ENCODE data around the gene PIK3AP1.

The PIK3AP1 gene

DNA sequence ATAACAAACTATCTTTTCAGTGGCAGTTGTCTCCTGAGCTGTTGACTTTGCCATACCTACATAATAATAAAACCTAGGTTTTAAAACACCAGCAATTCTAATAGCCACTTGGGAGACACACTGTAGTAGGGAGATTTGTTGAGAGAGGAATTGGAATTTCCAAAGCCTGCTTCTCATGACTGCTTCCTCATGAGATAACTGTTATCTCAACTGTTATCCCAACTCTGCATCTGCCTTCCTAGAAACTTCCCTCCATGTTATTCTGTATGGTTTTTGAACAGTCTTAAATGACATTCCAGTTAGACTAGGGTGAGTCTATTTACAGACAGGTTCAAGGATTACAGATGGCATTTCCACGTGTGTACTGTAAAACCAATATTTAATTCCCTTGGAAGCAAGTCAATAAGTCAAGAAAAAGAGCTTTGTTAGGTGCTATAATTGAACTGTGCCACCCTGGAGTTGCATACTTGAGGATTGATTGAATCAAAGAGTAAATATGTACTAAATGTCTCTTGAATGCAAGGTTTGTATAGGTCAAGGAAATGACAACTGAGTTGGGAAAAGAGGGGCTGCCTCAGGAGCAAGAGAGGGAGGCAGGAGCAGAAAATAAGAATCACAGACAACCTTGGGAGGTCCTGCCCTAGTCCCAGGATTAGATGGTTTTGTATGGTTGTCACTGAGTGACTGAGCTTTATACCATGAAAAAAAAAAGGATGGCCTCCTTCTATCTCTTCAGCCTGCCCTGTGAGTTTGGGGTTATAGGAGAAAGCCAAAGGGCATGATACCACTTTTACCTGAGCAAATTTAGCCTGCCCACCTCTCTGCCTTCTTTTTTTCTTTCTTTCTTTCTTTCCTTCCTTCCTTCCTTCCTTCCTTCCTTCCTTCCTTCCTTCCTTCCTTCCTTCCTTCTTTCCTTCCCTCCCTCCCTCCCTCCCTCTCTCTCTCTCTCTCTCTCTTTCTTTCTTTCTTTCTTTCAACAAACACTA, 123.6 kb downstream of the PIK3AP1 start:
- DNase-seq (ENCODE audit: low spot score) = no peak
- no peaks in the 10 kb centered on the region for H3K36me3 ChIP-seq (ENCODE audit: low read depth)
- no peaks in the 10 kb centered on the region for H3K4me1 ChIP-seq (ENCODE audit: insufficient read depth, poor library complexity, severe bottlenecking)
- H3K27me3 ChIP-seq (ENCODE audit: insufficient read depth, poor library complexity, severe bottlenecking) = no peaks in the 10 kb centered on the region
- no peak overlapping the region for H3K27ac ChIP-seq (ENCODE audit: poor library complexity, severe bottlenecking)
- no peak overlapping the region for H3K4me3 ChIP-seq (ENCODE audit: severe bottlenecking)
- TF ChIP-seq, protein P1, sequence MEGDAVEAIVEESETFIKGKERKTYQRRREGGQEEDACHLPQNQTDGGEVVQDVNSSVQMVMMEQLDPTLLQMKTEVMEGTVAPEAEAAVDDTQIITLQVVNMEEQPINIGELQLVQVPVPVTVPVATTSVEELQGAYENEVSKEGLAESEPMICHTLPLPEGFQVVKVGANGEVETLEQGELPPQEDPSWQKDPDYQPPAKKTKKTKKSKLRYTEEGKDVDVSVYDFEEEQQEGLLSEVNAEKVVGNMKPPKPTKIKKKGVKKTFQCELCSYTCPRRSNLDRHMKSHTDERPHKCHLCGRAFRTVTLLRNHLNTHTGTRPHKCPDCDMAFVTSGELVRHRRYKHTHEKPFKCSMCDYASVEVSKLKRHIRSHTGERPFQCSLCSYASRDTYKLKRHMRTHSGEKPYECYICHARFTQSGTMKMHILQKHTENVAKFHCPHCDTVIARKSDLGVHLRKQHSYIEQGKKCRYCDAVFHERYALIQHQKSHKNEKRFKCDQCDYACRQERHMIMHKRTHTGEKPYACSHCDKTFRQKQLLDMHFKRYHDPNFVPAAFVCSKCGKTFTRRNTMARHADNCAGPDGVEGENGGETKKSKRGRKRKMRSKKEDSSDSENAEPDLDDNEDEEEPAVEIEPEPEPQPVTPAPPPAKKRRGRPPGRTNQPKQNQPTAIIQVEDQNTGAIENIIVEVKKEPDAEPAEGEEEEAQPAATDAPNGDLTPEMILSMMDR (IDR thresholded peaks at IDR 0.05; ENCODE audit: poor library complexity, severe bottlenecking) = no peak
- H3K9me3 ChIP-seq (ENCODE audit: severe bottlenecking) = no peaks in the 10 kb centered on the region
- ATAC-seq (ENCODE audit: low read depth) = no peak

GRCh38 chr10:96595741-96596140, 124.6 kb downstream of the PIK3AP1 start:
- Histone ChIP-seq H3K36me3 (ENCODE audit: low read depth) (no peaks in the 10 kb centered on the region), H3K27me3 (ENCODE audit: insufficient read depth, poor library complexity, severe bottlenecking) (no peaks in the 10 kb centered on the region), H3K9me3 (ENCODE audit: severe bottlenecking) (no peaks in the 10 kb centered on the region), H3K4me3 (ENCODE audit: severe bottlenecking) (no peak overlapping the region), H3K4me1 (ENCODE audit: insufficient read depth, poor library complexity, severe bottlenecking) (no peaks in the 10 kb centered on the region), H3K27ac (ENCODE audit: poor library complexity, severe bottlenecking) (no peak overlapping the region)
- DNase-seq (ENCODE audit: low spot score) = no peak
- TF ChIP-seq, protein P1 (IDR thresholded peaks at IDR 0.05; ENCODE audit: poor library complexity, severe bottlenecking) = no peak
- no peak for ATAC-seq (ENCODE audit: low read depth)

DNA sequence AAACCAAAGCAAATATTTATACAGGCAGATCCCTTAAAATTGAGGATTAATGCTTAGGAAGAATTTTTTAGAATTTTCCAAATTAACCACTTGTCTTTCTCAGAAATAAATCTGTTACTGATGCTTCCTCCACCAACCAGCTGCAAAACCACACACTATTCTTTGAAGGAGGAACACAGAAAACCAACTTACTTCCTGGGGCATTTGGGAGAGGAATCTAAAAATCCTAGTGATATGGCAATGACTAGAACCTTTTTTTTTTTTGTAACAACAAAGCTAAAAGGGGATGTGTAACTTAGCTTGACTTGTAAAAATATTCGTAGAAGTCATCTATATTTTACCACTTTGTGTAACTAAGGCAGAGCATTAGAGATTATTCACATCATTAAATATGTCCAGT, 128.4 kb downstream of the PIK3AP1 start:
- no peak for DNase-seq (ENCODE audit: low spot score)
- Histone ChIP-seq H3K27ac (ENCODE audit: poor library complexity, severe bottlenecking) (no peak overlapping the region), H3K4me3 (ENCODE audit: severe bottlenecking) (no peak overlapping the region), H3K36me3 (ENCODE audit: low read depth) (no peaks in the 10 kb centered on the region), H3K27me3 (ENCODE audit: insufficient read depth, poor library complexity, severe bottlenecking) (no peaks in the 10 kb centered on the region), H3K9me3 (ENCODE audit: severe bottlenecking) (no peaks in the 10 kb centered on the region), H3K4me1 (ENCODE audit: insufficient read depth, poor library complexity, severe bottlenecking) (peaks cover 11% of the 10 kb centered on the region)
- no peak for ATAC-seq (ENCODE audit: low read depth)
- TF ChIP-seq, protein P1 (IDR thresholded peaks at IDR 0.05; ENCODE audit: poor library complexity, severe bottlenecking) = no peak

DNA sequence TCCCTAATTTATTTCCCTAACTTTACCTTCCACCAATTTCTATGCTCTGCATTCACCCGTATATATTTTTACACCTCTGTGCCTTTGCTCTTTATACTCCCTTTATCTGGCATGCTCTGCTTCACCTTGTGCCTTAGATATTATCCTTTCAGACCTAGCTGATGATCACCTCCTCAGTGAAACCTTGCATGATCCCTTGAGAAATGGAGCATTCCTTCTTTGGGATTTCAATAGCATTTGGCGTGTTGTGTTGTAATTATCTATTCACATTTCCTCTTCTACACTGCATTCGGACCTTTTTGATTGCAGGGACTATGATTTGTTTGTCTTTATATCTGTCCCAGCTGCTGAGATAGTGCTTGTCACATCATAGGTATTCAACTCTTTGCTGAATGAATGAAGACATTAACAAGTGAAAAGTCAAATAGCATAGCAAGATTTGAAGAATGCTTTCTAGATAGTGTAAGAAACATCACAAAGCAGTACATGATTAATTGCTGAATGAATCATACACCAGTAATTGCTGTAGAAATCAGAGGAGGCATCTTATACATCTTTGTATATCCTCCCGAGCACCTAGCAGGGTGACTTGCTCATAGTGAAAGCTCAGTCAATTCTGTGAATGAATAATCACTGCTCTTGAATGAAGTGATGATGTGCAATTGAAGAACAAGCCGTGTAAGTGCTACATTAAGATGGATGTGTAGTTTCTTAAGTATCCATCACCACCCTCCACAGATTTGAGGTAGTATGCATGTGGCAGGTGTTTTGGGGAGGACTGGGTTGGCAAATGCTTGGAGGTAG, 131.5 kb downstream of the PIK3AP1 start:
- Histone ChIP-seq H3K4me1 (ENCODE audit: insufficient read depth, poor library complexity, severe bottlenecking) (peaks cover 19% of the 10 kb centered on the region), H3K27me3 (ENCODE audit: insufficient read depth, poor library complexity, severe bottlenecking) (no peaks in the 10 kb centered on the region), H3K4me3 (ENCODE audit: severe bottlenecking) (no peak overlapping the region), H3K9me3 (ENCODE audit: severe bottlenecking) (no peaks in the 10 kb centered on the region), H3K27ac (ENCODE audit: poor library complexity, severe bottlenecking) (peak overlapping the region; percentile 84), H3K36me3 (ENCODE audit: low read depth) (peaks cover 13% of the 10 kb centered on the region)
- TF ChIP-seq, protein P1 (IDR thresholded peaks at IDR 0.05; ENCODE audit: poor library complexity, severe bottlenecking) = no peak
- ATAC-seq (ENCODE audit: low read depth) (peak; percentile 22; the same call in 1 of the 3 replicates), DNase-seq (ENCODE audit: low spot score) (no peak)
